HG02870 (cell line): ENCODE data around the gene DHX34.
"Not testable (repeated sequence)": the region's sequence is repeated elsewhere in the genome, so short reads cannot be mapped to it uniquely, and the experiment has no call there.

Experiments
- ATAC-seq: cut with Tn5 transposase; IDR thresholded peaks from one replicate; pipeline ENCODE4 v1.9.1; 2021; ENCODE audit warnings: mild to moderate bottlenecking, moderate library complexity; ENCODE audit not compliant: unreplicated experiment

DHX34 gene, protein sequence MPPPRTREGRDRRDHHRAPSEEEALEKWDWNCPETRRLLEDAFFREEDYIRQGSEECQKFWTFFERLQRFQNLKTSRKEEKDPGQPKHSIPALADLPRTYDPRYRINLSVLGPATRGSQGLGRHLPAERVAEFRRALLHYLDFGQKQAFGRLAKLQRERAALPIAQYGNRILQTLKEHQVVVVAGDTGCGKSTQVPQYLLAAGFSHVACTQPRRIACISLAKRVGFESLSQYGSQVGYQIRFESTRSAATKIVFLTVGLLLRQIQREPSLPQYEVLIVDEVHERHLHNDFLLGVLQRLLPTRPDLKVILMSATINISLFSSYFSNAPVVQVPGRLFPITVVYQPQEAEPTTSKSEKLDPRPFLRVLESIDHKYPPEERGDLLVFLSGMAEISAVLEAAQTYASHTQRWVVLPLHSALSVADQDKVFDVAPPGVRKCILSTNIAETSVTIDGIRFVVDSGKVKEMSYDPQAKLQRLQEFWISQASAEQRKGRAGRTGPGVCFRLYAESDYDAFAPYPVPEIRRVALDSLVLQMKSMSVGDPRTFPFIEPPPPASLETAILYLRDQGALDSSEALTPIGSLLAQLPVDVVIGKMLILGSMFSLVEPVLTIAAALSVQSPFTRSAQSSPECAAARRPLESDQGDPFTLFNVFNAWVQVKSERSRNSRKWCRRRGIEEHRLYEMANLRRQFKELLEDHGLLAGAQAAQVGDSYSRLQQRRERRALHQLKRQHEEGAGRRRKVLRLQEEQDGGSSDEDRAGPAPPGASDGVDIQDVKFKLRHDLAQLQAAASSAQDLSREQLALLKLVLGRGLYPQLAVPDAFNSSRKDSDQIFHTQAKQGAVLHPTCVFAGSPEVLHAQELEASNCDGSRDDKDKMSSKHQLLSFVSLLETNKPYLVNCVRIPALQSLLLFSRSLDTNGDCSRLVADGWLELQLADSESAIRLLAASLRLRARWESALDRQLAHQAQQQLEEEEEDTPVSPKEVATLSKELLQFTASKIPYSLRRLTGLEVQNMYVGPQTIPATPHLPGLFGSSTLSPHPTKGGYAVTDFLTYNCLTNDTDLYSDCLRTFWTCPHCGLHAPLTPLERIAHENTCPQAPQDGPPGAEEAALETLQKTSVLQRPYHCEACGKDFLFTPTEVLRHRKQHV

DNA sequence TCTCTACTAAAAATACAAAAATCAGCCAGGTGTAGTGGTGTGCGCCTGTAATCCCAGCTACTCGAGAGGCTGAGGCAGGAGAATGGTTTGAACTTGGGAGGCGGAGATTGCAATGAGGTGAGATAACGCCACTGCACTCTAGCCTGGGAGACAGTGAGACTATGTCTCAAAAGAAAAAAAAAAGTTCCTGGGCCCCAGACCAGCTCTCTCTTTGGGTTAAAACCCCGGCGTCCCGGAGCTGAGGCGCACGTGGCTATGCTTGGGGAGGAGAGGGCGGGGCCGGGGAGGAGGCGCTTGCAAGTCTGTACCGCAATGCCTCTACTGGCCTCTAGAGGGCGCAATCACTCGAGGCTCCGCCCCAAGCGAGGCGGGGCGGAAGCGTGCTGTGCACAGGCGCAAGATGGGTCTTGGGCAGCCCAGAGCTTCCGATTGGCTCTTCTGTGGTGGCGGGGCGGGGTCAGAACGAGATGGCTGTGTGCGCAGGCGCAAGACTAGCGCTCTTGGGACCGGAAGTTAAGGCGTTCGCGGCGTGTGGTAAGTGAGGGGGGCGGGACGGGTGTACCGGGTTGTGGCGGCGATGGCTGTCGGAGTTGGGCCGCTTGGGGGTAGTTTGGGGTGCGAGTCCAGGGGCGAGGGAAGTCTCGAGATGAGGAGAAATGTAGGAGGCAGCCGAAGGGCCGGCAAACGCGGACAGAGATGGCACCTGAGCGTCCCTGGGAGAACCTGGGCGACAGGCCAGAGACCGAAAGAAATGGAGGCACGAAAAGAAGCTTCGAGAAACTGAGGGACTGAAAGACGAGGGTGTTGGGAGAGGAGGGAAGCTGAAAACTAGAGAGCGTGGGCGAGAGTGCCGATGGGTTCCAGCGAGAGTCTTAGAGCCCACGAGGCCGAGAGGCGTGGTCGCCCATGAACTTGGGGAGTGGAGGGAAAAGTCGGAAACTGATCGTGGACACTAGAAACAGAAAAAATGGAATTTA is at the start of gene DHX34:
TSS of gene DHX34 (plus strand) at position 497 of the 977 bp plus-strand sequence. CDS start 3,716 bp downstream, outside the sequence.
- peak; percentile 92 for ATAC-seq

DNA sequence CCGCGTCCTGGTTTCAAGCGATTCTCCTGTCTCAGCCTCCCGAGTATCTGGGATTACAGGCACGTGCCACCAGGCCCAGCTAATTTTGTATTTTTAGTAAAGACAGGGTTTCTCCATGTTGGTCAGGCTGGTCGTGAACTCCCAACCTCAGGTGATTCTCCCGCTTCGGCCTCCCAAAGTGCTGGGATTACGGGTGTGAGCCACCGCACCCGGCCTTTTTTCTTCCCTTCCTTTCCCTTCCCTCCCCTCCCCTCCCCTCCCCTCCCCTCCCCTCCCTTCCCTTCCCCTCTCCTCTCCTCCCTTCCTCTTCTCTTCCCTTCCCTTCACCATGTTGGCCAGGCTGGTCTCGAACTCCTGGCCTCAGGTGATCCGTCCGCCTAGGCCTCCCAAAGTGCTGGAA is 48.2 kb upstream of the DHX34 start:
- not testable (repeated sequence) for ATAC-seq

DNA sequence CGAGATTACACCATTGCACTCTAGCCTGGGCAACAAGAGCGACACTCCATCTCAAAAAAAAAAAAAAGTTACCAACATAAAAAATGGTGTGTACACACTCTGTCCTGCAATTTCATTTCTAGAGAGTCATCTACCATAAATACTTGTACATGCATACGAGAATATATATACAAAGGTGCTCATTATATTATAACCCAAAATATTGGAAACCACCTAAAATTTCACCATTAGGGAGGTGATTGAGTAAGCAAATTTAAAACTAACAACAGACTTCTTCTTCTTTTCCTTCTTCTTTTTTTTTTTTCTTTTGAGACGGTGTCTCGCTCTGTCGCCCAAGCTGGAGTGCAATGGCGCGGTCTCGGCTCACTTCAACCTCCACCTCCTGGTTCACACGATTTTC is 46.9 kb upstream of the DHX34 start:
- ATAC-seq: no peak

DNA sequence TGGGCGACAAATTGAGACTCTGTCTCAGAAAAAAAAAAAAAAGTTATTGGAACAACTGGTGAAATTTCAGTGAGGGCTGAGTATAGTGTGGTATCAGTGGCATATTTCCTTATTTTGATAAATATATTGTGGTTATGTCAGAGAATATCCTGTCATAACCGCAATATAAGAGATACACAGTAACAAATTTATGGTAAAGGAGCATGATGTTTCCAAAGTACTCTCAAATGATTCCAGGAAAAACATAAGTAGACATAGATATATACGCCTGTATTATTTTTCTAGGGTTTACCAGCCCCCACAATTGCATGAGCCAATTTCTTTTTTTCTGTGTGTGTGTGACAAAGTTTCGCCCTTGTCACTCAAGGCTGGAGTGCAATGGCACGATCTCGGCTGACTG is 45.1 kb upstream of the DHX34 start:
- no peak for ATAC-seq

DNA sequence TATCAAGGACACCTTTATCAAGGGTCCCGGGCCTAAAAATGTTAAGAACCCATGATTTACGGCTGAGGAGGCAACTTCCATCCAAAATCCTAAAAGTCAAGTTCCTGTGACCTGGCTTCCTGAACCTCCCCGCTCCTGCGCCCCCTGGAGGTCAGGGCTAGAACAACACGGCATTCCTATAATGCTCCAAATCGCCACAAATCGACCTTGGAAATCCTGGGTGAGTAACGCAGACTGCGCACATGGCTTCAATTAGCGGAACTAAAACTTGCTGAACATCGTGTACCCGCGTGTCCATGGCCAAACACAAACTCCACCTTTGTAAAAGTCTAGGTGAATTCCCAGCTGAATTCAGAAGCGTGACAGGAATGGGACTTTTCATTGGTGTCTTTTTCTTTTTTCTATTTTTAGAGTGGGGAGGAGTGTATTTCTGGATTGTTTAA is 43.8 kb upstream of the DHX34 start:
- no peak for ATAC-seq

DNA sequence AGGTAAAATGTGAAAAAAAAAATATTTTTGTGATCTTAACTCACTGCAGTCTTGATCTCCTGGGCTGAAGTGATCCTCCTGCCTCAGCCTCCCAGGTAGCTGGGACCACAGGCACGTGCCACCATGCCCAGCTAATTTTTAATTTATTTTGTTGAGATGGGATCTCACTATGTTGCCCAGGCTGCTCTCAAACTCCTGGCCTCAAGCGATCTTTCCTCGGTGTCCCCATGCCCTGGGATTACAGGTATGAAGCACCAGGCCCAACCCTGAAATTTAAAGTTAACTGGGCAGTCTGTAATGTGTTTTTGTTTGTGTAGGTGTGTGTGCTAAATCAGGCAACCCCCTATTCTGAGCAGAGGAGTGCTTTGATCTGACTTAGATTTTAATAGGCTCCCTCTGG is 42.8 kb upstream of the DHX34 start:
- ATAC-seq: no peak

DNA sequence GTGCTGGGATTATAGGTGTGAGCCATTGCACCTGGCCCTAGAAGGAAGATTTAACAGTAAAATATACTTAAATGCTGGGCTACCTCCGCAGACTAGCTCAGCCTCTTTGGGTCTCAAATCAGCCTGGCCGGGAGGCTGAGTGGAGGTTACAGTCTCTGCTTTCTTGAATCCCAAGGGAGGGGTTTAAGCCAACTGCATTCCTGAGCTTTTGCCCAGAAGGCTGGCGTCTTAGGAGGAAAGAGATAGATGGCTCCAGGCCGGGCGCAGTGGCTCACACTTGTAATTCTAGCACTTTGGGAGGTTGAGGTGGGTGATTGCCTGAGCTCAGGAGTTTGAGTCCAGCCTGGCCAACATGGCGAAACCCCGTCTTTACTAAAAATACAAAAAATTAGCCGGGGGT is 40.1 kb upstream of the DHX34 start:
- ATAC-seq: no peak

DNA sequence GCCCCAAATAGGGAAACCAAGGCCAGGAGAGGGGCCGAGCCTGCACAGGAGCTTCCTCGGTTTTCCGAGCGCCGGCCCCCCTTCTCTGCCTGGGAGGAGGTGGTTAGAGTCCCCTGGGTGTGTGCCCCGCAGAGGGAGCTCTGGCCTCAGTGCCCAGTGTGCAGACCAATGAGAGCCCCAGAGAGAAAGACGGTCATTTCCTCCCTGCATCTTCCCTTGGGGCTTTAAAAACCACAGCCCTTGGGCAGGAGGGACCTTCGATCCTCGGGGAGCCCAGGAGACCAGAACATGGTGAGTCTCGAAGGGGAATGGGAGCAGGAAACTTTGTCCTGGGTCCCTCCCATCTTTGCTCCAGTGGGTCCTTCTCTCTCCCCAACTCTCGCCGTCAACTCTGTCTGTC is 39.5 kb upstream of the DHX34 start, which contains the start of gene C5AR1:
TSS of gene C5AR1 (plus strand) at position 254 of the 400 bp plus-strand sequence. CDS start at position 289, 35 bp downstream.
- no peak for ATAC-seq

DNA sequence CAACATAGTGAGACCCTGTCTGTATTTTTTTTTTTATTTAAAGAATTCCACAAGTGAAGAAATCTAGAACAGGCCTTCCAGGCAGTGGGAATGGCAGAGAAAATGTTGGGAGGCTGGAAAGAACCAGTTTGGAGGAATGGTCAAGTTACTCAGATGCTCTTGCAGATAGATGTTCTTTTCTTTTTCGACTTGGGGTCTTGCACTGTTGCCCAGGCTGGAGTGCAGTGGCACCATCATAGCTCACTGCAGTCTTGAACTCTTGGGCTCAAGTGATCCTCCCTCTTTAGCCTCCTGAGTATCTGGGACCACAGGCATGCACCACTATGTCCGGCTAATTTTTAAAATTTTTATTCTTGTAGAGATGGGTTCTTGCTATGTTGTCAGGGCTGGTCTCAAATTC is 38.8 kb upstream of the DHX34 start:
- ATAC-seq: no peak

DNA sequence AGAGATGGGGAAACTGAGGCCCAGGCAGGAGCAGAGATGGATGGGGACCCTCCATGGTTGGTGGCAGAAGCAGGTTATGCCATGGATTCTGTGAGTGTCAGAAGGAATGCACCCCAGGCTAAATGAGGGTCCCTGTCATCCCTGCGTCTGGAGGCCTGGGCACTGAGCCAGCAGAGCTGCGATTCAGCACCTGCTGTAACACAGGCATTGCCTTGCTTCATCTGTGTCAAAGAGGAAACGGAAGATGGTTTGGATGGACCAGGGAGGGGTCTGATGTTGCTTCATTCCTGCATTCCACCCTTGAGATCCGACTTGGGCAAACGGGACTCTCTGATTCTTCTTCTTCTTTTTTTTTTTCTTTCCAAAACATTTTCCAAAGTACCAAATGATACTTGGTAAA is 38.3 kb upstream of the DHX34 start:
- no peak for ATAC-seq

DNA sequence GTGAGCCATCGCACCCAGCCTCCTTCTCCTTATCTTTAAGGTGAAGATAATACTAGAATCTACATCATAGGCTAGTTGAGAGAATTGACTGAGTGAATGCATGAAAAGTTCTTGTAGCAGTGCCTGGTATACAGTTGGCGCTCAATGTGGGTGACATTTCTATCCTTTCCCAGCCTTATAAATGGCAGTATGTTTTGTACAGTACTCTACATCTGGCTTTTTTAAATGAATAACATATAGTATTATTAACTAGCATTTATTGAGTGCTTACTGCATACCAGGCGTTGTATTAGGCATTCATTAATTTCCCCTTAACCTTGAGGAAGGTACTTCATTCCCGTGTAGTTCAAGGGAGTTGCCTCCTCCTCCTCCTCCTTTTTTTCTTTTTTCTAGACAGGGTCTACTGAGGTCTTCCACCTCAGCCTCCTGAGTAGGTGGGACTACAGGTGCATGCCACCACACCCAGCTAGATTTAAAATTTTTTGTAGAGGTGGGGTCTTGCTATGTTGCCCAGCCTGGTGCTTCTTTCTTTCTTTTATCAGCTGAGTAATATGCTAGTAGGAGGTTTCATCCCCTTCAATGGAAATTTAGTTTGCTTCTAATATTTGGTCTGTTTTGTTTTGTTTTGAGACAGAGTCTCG is 36.6 kb upstream of the DHX34 start:
- ATAC-seq: no peak

DNA sequence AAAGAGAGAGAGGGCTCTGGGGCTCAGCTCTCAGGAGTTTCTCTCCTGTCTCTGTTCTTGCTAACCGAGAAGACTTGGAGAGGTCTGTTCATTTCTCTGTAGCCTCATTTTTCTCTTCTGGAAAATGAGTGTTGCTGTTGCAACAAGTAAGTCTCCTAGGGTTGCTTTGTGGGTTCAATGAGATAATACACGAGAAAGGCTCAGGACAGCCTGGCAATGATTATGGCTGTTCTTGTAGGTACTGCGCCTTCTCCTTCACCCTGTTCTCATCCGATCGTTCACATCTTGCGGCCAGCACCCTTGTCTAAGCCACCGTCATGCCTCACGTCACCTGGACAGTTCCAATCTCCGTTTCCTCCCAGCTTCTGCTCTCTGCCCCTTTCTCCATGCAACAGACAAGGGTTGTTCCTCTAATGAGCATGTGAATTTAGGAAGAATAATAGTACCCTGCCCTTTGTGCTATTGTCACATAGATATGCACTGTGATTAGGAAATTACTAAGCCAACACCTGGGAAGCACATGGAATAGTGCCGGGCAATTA is 35.3 kb upstream of the DHX34 start:
- no peak for ATAC-seq

DNA sequence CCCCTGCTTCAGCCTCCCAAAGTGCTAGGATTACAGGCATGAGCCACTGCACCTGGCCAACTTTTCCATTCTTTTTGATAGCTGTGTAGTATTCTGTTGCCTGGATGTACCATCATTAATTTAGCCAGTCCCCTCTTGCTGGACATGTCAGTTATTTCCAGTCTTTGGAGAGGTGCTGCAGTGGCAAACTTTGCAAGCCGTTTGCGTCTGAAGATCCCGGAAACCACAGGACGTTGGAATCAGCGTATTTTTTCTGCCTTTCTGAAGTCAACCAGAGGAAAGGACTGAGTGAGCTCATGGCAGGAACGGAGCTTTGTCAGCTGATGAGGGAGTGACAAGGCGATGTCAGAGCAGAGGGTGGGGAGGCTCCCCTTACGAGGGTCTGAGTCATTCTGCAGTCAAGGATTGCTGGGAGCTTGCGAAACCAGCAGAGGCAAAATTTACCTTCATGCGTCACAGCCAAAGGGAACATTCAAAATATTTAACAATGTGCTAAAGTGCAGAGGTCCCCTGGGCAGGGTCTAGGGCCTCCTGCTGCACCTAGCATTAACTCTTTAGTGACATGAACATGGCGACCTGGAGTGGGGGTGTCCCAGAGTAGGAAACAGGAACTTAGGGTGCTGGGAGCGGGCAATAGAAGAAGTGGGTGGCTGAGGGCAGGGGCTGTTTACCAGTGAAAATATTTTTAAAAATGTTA is 33.8 kb upstream of the DHX34 start:
- no peak for ATAC-seq

DNA sequence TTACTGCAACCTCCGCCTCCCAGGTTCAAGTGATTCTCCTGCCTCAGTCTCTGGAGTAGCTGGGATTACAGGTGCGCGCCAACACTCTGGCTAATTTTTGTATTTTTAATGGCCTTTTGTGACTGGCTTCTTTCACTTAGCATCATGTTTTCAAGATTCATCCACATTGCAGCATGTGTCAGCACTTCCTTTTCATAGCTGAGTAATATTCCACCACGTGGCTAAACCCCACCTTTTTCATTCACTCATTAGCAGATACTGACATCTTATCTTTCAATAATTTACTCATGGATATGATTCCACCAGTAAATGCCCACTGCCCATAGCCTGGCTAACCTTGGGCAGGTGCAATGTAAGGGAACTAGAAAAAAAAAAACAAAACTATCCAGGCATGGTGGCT is 32.6 kb upstream of the DHX34 start:
- no peak for ATAC-seq

DNA sequence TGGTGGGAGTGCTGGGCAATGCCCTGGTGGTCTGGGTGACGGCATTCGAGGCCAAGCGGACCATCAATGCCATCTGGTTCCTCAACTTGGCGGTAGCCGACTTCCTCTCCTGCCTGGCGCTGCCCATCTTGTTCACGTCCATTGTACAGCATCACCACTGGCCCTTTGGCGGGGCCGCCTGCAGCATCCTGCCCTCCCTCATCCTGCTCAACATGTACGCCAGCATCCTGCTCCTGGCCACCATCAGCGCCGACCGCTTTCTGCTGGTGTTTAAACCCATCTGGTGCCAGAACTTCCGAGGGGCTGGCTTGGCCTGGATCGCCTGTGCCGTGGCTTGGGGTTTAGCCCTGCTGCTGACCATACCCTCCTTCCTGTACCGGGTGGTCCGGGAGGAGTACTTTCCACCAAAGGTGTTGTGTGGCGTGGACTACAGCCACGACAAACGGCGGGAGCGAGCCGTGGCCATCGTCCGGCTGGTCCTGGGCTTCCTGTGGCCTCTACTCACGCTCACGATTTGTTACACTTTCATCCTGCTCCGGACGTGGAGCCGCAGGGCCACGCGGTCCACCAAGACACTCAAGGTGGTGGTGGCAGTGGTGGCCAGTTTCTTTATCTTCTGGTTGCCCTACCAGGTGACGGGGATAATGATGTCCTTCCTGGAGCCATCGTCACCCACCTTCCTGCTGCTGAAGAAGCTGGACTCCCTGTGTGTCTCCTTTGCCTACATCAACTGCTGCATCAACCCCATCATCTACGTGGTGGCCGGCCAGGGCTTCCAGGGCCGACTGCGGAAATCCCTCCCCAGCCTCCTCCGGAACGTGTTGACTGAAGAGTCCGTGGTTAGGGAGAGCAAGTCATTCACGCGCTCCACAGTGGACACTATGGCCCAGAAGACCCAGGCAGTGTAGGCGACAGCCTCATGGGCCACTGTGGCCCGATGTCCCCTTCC is 28.9 kb upstream of the DHX34 start:
- ATAC-seq: no peak

DNA sequence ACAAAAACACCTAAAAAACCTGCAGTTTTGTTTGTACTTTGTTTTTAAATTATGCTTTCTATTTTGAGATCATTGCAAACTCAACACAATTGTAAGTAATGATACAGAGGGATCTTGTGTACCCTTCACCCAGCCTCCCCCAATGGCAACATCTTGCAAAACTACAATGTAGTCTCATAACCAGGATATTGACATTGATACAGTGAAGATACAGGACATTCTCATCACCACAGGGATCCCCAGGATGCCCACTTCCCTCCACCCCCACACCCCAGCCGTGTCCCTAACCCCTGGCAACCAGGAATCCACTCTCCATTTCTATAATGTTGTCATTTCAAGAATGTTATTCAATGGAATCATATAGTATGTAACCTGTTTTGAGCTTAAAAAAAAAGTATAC is 27.5 kb upstream of the DHX34 start:
- no peak for ATAC-seq

DNA sequence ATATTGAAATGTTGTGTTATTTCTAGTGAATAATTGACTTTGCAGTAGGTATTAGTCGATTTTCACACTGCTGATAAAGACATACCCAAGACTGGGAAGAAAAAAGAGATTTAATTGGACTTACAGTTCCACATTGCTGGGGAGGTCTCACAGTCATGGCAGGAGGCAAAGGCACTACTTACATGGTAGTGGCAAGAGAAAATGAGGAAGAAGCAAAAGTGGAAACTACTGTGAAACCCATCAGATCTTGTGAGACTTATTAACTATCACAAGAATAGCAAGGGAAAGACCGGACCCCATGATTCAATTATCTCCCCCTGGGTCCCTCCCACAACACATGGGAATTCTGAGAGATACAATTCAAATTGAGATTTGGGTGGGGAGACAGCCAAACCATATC is 27.1 kb upstream of the DHX34 start:
- no peak for ATAC-seq

DNA sequence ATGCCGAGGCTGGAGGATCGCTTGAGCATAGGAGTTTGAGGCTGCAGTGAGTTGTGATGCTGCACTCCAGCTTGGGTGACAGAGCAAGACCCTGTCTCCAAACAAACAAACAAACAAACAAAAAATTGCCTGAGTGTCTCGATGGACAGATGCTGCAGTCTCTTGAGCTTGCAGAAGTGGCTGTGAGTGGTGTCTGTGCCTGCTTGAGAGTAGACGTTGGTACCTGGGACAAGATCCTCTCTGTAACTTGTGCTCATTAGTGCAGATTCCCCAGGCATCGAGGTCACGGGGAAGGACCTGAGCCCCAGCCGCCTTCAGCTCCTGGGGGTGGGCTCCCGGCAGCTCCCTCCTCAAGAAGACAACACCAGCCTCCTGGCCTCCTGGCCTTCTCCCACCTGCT is 25.7 kb upstream of the DHX34 start:
- no peak for ATAC-seq
